Stimulated activated CD4-positive, alpha-beta T cell treated with anti-CD3 and anti-CD28 coated beads, Interleukin-15, amount 100 ng/mL, for 1 hour (primary cell): Measurements from ENCODE around the gene ERC2.

Experiments used
- DNase-seq, 2 donors: peaks; one replicate each; pipeline ENCODE4 v3.0.0-alpha.2; 2020; ENCODE audit warnings: low read depth in 1 of 2, low spot score in 1 of 2

ERC2 gene

GRCh38 chr3:55804170-55805095 is 663.8 kb downstream of the ERC2 start:
- DNase-seq = no peak

GRCh38 chr3:55802816-55803215 is 665.5 kb downstream of the ERC2 start:
- no peak for DNase-seq

- DNase-seq = no peak
Observed at GRCh38 chr3:55801676-55802075, 666.6 kb downstream of the ERC2 start.

GRCh38 chr3:55801068-55801467 is 667.2 kb downstream of the ERC2 start:
- no peak for DNase-seq

- no peak for DNase-seq
Observed at GRCh38 chr3:55797775-55798174, 670.5 kb downstream of the ERC2 start.

- no peak for DNase-seq
Observed at GRCh38 chr3:55797084-55797483, 671.2 kb downstream of the ERC2 start.

- no peak for DNase-seq
Observed at GRCh38 chr3:55796533-55796932, 671.7 kb downstream of the ERC2 start.

- DNase-seq = no peak
Observed at GRCh38 chr3:55795746-55796145, 672.5 kb downstream of the ERC2 start.

GRCh38 chr3:55795296-55795695 is 673.0 kb downstream of the ERC2 start:
- DNase-seq = no peak

GRCh38 chr3:55792742-55793141 is 675.5 kb downstream of the ERC2 start:
- DNase-seq = no peak

- no peak for DNase-seq
Observed at GRCh38 chr3:55792009-55792408, 676.3 kb downstream of the ERC2 start.

GRCh38 chr3:55790596-55791350 is 677.5 kb downstream of the ERC2 start:
- DNase-seq = no peak

- no peak for DNase-seq
Observed at GRCh38 chr3:55789516-55789915, 678.8 kb downstream of the ERC2 start.

GRCh38 chr3:55782807-55783206 is 685.5 kb downstream of the ERC2 start:
- no peak for DNase-seq

- no peak for DNase-seq
Observed at GRCh38 chr3:55782351-55782750, 685.9 kb downstream of the ERC2 start.

- DNase-seq = no peak
Observed at GRCh38 chr3:55780913-55781312, 687.4 kb downstream of the ERC2 start.

GRCh38 chr3:55779543-55779942 is 688.7 kb downstream of the ERC2 start:
- DNase-seq = no peak

- no peak for DNase-seq
Observed at GRCh38 chr3:55775366-55776154, 692.7 kb downstream of the ERC2 start.

GRCh38 chr3:55774856-55775255 is 693.4 kb downstream of the ERC2 start:
- no peak for DNase-seq

- DNase-seq = no peak
Observed at GRCh38 chr3:55771503-55771902, 696.8 kb downstream of the ERC2 start.

GRCh38 chr3:55770077-55770476 is 698.2 kb downstream of the ERC2 start:
- DNase-seq = no peak
